Measurements from ENCODE around the gene C9orf152. TPM values are rescaled to one million over a fixed set of nuclear protein-coding genes. Genes with fewer than 3 reads are reported as not detected.

Gene C9orf152
- total RNA-seq, 1 donor from 2014 or later = not detected

DNA sequence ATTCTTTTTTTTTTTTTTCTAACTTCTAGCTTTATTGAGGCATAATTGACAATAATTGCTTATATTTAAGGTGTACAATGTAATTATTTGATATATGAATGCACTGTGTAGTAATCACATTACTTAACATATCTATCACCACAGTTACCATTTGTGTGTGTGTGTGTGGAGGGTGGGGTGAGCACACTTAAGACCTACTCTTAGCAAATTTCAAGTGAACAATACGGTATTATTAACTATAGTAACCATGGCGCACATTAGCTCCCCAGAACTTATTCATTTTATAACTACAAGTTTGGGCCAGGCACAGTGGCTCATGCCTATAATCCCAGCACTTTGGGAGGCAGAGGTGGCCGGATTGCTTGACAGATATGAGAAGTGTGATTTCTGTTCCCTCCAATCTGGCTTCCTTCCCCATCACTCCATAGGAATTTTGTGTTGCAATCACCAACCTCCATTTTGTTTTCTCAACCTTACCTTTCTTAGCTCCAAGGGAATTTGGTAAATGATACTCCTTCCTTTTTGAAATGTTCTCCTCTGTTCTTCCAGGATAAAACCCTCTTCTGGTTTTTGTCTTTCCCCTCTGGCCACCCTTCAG is 33.4 kb upstream of the C9orf152 start:
- peaks cover 3% of the 10 kb centered on the region for H3K9me3 Mint-ChIP-seq (ENCODE audit: unreplicated experiment)
- H3K4me1 Mint-ChIP-seq (ENCODE audit: unreplicated experiment) = no peaks in the 10 kb centered on the region
- H3K27ac Mint-ChIP-seq (ENCODE audit: unreplicated experiment) = no peak overlapping the region
- peaks cover 23% of the 10 kb centered on the region for H3K36me3 Mint-ChIP-seq (ENCODE audit: unreplicated experiment)
- TF ChIP-seq, protein P1, sequence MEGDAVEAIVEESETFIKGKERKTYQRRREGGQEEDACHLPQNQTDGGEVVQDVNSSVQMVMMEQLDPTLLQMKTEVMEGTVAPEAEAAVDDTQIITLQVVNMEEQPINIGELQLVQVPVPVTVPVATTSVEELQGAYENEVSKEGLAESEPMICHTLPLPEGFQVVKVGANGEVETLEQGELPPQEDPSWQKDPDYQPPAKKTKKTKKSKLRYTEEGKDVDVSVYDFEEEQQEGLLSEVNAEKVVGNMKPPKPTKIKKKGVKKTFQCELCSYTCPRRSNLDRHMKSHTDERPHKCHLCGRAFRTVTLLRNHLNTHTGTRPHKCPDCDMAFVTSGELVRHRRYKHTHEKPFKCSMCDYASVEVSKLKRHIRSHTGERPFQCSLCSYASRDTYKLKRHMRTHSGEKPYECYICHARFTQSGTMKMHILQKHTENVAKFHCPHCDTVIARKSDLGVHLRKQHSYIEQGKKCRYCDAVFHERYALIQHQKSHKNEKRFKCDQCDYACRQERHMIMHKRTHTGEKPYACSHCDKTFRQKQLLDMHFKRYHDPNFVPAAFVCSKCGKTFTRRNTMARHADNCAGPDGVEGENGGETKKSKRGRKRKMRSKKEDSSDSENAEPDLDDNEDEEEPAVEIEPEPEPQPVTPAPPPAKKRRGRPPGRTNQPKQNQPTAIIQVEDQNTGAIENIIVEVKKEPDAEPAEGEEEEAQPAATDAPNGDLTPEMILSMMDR (IDR thresholded peaks at IDR 0.05) = no peak
- H3K4me3 Mint-ChIP-seq (ENCODE audit: unreplicated experiment) = no peak overlapping the region
- no peaks in the 10 kb centered on the region for H3K27me3 Mint-ChIP-seq (ENCODE audit: unreplicated experiment)
- no peak for DNase-seq (ENCODE audit: extremely low spot score, unreplicated experiment)

GRCh38 chr9:110240198-110240597 is 32.2 kb upstream of the C9orf152 start:
- DNase-seq (ENCODE audit: extremely low spot score, unreplicated experiment) = no peak
- no peak overlapping the region for H3K27ac Mint-ChIP-seq (ENCODE audit: unreplicated experiment)
- H3K27me3 Mint-ChIP-seq (ENCODE audit: unreplicated experiment) = no peaks in the 10 kb centered on the region
- H3K4me1 Mint-ChIP-seq (ENCODE audit: unreplicated experiment) = no peaks in the 10 kb centered on the region
- H3K4me3 Mint-ChIP-seq (ENCODE audit: unreplicated experiment) = no peak overlapping the region
- TF ChIP-seq, protein P1 (IDR thresholded peaks at IDR 0.05) = no peak
- peaks cover 3% of the 10 kb centered on the region for H3K9me3 Mint-ChIP-seq (ENCODE audit: unreplicated experiment)
- H3K36me3 Mint-ChIP-seq (ENCODE audit: unreplicated experiment) = peaks cover 21% of the 10 kb centered on the region

DNA sequence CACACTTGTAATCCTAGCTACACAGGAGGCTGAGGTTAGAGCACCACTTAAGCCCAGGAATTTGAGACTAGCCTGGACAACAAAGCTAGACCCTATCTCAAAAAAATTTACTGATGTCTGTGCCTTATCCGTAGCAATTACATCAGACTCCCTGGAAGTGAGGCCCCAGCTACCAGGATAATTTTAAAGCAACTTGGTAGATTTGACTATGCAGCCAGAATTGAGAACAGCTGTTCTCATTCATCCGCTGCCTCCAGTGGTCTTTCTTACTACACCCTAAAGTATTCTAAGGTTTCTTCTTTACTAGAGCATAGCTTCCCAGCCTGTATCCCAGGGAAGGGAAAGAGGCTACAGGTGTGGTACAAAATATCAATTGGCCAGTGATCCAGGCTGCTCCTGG is 20.4 kb upstream of the C9orf152 start:
- H3K36me3 Mint-ChIP-seq (ENCODE audit: unreplicated experiment) = peaks cover 1% of the 10 kb centered on the region
- DNase-seq (ENCODE audit: extremely low spot score, unreplicated experiment) = no peak
- H3K4me3 Mint-ChIP-seq (ENCODE audit: unreplicated experiment) = no peak overlapping the region
- no peak overlapping the region for H3K27ac Mint-ChIP-seq (ENCODE audit: unreplicated experiment)
- no peaks in the 10 kb centered on the region for H3K9me3 Mint-ChIP-seq (ENCODE audit: unreplicated experiment)
- TF ChIP-seq, protein P1 (IDR thresholded peaks at IDR 0.05) = no peak
- H3K4me1 Mint-ChIP-seq (ENCODE audit: unreplicated experiment) = no peaks in the 10 kb centered on the region
- H3K27me3 Mint-ChIP-seq (ENCODE audit: unreplicated experiment) = peaks cover 12% of the 10 kb centered on the region

GRCh38 chr9:110224583-110224982 is 16.6 kb upstream of the C9orf152 start:
- H3K4me1 Mint-ChIP-seq (ENCODE audit: unreplicated experiment) = no peaks in the 10 kb centered on the region
- no peaks in the 10 kb centered on the region for H3K9me3 Mint-ChIP-seq (ENCODE audit: unreplicated experiment)
- no peak overlapping the region for H3K27ac Mint-ChIP-seq (ENCODE audit: unreplicated experiment)
- DNase-seq (ENCODE audit: extremely low spot score, unreplicated experiment) = no peak
- TF ChIP-seq, protein P1 (IDR thresholded peaks at IDR 0.05) = no peak
- H3K4me3 Mint-ChIP-seq (ENCODE audit: unreplicated experiment) = no peak overlapping the region
- H3K27me3 Mint-ChIP-seq (ENCODE audit: unreplicated experiment) = peaks cover 12% of the 10 kb centered on the region
- H3K36me3 Mint-ChIP-seq (ENCODE audit: unreplicated experiment) = peaks cover 1% of the 10 kb centered on the region

DNA sequence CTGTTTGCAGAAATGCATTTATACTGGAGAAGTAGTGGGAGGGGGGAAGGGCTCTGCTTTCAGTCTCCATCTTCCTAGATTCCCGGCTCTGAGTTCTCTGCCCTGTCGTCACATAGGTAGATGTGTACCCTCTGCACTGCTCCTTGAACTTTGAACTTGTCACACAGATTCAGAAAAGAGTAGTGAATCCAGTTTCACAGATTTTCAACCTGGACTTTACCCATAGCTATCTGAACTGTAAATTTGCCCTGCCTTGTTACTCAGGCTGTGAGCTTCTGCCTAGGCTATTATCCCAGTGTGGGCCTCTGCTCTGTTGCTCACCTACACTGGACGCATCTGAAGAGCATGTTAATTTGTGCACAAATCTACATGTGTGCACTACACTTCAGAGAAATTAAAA is 12.8 kb upstream of the C9orf152 start:
- Mint-ChIP-seq H3K36me3 (ENCODE audit: unreplicated experiment) (peaks cover 1% of the 10 kb centered on the region), H3K4me3 (ENCODE audit: unreplicated experiment) (no peak overlapping the region), H3K9me3 (ENCODE audit: unreplicated experiment) (no peaks in the 10 kb centered on the region), H3K27me3 (ENCODE audit: unreplicated experiment) (peaks cover 19% of the 10 kb centered on the region), H3K4me1 (ENCODE audit: unreplicated experiment) (peaks cover 3% of the 10 kb centered on the region), H3K27ac (ENCODE audit: unreplicated experiment) (no peak overlapping the region)
- TF ChIP-seq, protein P1 (IDR thresholded peaks at IDR 0.05) = no peak
- DNase-seq (ENCODE audit: extremely low spot score, unreplicated experiment) = no peak

Data from osteocyte (in vitro differentiated cells).